Spleen (tissue), 7 donors: ENCODE results near the gene PTPRM.

Source experiments
- CTCF ChIP-seq, 11 experiments: fragments of 200-600 bp in 7 of 11; fragments of 450-650 bp in 4 of 11; sonication (generic) in 4 of 11; IDR thresholded peaks in 8 of 11; conservative IDR thresholded peaks in 3 of 11; 1 replicate in 7 of 11; 2 replicates in 4 of 11; pipeline versions ENCODE4 v1.4.0 to v1.8.0; 2016 to 2021; ENCODE audit warnings: antibody characterized with exemption in 11 of 11, inconsistent platforms in 4 of 11, mild to moderate bottlenecking in 1 of 11
- POLR2A ChIP-seq, 3 donors: fragments of 450-650 bp; IDR thresholded peaks; one replicate each; pipeline ENCODE4 v1.5.1; 2017; ENCODE audit warnings: antibody characterized with exemption in 3 of 3, mild to moderate bottlenecking in 1 of 3
- POLR2AphosphoS5 ChIP-seq, 3 donors: sonication (generic); formaldehyde crosslinking; IDR thresholded peaks; one replicate each; pipeline ENCODE4 v1.5.1; 2017; ENCODE audit warnings: antibody characterized with exemption in 3 of 3
- donor health status: DM: no; HTN: no; CAD: no; lungs with moderate emphysema.
- donor health status: DM: no; HTN: no; CAD: no.
- donor health status: DM: no; HTN: no; CAD: no.

DNA sequence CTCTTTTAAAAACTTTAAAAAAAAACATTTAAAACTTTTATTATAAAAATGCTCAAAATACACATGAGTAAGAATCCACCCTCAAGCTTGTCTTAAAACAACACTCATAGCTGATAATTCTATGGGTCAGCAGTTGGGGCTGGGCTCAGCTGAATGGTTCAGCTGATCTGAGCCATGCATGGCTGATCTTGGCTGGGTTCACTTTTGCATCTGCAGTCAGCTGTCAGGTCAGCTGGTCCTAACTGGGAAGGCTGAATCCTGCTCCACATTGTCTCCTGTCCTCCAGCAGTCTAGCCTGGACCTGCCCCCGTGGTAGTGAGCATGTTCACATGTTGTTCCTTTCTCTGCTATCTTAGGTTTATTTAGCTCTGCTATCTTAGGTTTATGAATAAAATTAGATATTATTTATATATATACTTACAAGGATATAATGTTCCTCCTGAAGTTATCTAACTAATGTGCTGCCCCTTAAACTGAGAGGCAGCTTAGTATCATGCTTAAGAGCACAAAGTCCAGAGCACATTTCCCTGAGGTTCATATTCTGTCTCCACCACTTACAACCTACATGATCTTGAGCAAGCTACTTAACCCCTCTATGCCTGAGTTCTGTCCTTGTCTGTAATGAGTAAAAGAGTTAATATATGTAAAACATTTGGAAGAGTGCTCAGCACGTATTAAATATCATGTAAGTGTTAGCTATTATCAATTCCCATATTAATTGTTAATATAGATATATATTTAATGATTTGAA, 309.4 kb downstream of the PTPRM start:
- TF ChIP-seq POLR2A (IDR thresholded peaks at IDR 0.05), result no peak
- no peak for TF ChIP-seq POLR2AphosphoS5 (IDR thresholded peaks at IDR 0.05)
- TF ChIP-seq CTCF (IDR thresholded peaks at IDR 0.05 in 8 of 11, conservative IDR thresholded peaks at IDR 0.05 in 3 of 11), result no peak
